Stimulated activated naive CD8-positive, alpha-beta T cell treated with anti-CD3 and anti-CD28 coated beads, Interleukin-15, Interleukin-2, amounts not matched to agents 100 U/mL and 50 U/mL, for 24 hours (primary cell): ENCODE data around the gene DLGAP1.

Experiments
- ATAC-seq: fragments of 150-1000 bp; cut with Tn5 transposase; one replicate; pipeline ENCODE4 v1.10.0; 2021
- DNase-seq: peaks from one replicate; pipeline ENCODE4 v3.0.0; 2021

Gene DLGAP1

GRCh38 chr18:3995476-3996102 is 459.5 kb downstream of the DLGAP1 start:
- DNase-seq (peak; percentile 59), ATAC-seq (peak; percentile 43)

- ATAC-seq (no peak), DNase-seq (no peak)
Measured at GRCh38 chr18:3993941-3994687, 461.0 kb downstream of the DLGAP1 start.

GRCh38 chr18:3985664-3986063 is 469.4 kb downstream of the DLGAP1 start:
- DNase-seq (no peak), ATAC-seq (no peak)

GRCh38 chr18:3985020-3985419 is 470.1 kb downstream of the DLGAP1 start:
- no peak for ATAC-seq
- DNase-seq: no peak

- DNase-seq: no peak
- peak; percentile 43 for ATAC-seq
Measured at GRCh38 chr18:3984163-3984757, 470.8 kb downstream of the DLGAP1 start.

- DNase-seq (no peak), ATAC-seq (no peak)
Measured at GRCh38 chr18:3983351-3983969, 471.6 kb downstream of the DLGAP1 start.

GRCh38 chr18:3982541-3982940 is 472.6 kb downstream of the DLGAP1 start:
- ATAC-seq (no peak), DNase-seq (no peak)

- no peak for ATAC-seq
Measured at GRCh38 chr18:3979024-3979423, 476.1 kb downstream of the DLGAP1 start.

GRCh38 chr18:3973191-3973850 is 481.8 kb downstream of the DLGAP1 start:
- ATAC-seq (no peak), DNase-seq (no peak)

More at GRCh38 chr18:3979024-3979423, 476.1 kb downstream of the DLGAP1 start:
- no peak for DNase-seq

GRCh38 chr18:3972291-3972930 is 482.7 kb downstream of the DLGAP1 start:
- no peak for ATAC-seq

GRCh38 chr18:3970929-3971328 is 484.2 kb downstream of the DLGAP1 start:
- DNase-seq (no peak), ATAC-seq (no peak)

More at GRCh38 chr18:3972291-3972930, 482.7 kb downstream of the DLGAP1 start:
- no peak for DNase-seq

GRCh38 chr18:3967359-3968180 is 487.5 kb downstream of the DLGAP1 start:
- ATAC-seq (no peak), DNase-seq (no peak)

- no peak for DNase-seq
- ATAC-seq: no peak
Measured at GRCh38 chr18:3966642-3967358, 488.3 kb downstream of the DLGAP1 start.

- ATAC-seq (no peak), DNase-seq (no peak)
Measured at GRCh38 chr18:3966246-3966641, 488.9 kb downstream of the DLGAP1 start.

GRCh38 chr18:3960977-3961376 is 494.1 kb downstream of the DLGAP1 start:
- DNase-seq: no peak
- no peak for ATAC-seq

- ATAC-seq (no peak), DNase-seq (no peak)
Measured at GRCh38 chr18:3960142-3960541, 495.0 kb downstream of the DLGAP1 start.

- DNase-seq: no peak
- ATAC-seq: no peak
Measured at GRCh38 chr18:3952031-3952430, 503.1 kb downstream of the DLGAP1 start.

- no peak for DNase-seq
- no peak for ATAC-seq
Measured at GRCh38 chr18:3950668-3951404, 504.3 kb downstream of the DLGAP1 start.

- ATAC-seq (no peak), DNase-seq (no peak)
Measured at GRCh38 chr18:3948958-3949357, 506.1 kb downstream of the DLGAP1 start.

- DNase-seq (no peak), ATAC-seq (no peak)
Measured at GRCh38 chr18:3947383-3947782, 507.7 kb downstream of the DLGAP1 start.
